Brain microvascular endothelial cell (primary cell): ENCODE measurements around the gene GNG7.

Experiments
- DNase-seq: peaks from one replicate; pipeline ENCODE4 v3.0.0-alpha.2; 2020
- H3K27ac ChIP-seq: fragments of 250-450 bp; sonication (Bioruptor Pico); 2 replicates; pipeline ENCODE4 v1.5.1; 2020; ENCODE audit warnings: mild to moderate bottlenecking, moderate library complexity
- H3K27me3 ChIP-seq: fragments of 250-450 bp; sonication (Bioruptor Pico); replicated peaks from 2 replicates; pipeline ENCODE4 v1.5.1; 2020; ENCODE audit warnings: mild to moderate bottlenecking
- H3K36me3 ChIP-seq: fragments of 250-450 bp; sonication (Bioruptor Pico); replicated peaks from 2 replicates; pipeline ENCODE4 v1.5.1; 2020; ENCODE audit warnings: mild to moderate bottlenecking
- H3K4me3 ChIP-seq: 2 replicates; pipeline ENCODE4 v1.5.1; 2011; ENCODE audit warnings: low read depth, mild to moderate bottlenecking, control low read depth, low read length, moderate library complexity
- in situ Hi-C: cut with HindIII; loops from 2 replicates; pipeline ENCODE4 v1.10.0; 2017; ENCODE audit warnings: low sequenced_read_pairs, low pct_ligation_motif_present
- TF ChIP-seq, protein P1 (sequence below): IDR thresholded peaks from 2 replicates; pipeline ENCODE4 v1.5.1; 2011; ENCODE audit warnings: low read depth, mild to moderate bottlenecking, moderate library complexity, low read length, control low read depth, inconsistent platforms; ENCODE audit errors: missing control alignments

GNG7 gene

DNA sequence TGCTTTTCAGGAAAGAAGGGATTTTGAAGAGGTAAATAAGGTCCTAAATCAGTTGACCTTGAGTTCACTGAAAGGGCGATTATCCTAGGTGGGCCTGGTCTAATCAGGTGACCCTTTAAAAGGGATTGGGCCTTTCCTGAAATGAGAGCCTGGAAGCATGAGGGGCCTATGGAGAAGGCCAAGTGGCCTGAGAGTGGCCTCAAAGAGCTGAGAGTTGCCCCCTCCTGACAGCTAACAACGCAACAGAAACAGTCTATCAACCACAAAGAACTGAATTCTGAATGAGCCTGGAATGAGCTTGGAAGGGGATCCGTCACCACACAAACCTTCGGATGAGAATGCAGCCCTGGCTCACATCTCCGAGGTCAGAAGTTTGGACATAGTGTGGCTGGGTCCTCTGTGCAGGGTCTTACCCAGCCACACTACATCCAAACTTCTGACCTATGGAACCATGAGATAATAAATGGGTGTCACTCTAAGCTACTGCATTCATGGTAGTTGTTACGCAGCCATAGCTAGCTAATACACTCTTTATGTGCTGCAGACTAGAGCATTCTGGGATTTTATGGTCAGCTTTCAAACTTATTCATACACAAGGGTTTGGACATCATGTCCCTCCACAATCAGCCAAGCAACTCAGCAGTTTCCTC, 72.0 kb downstream of the GNG7 start:
- no peak for DNase-seq
- no peak overlapping the region for H3K4me3 ChIP-seq
- H3K36me3 ChIP-seq, result no peaks in the 10 kb centered on the region
- no peaks in the 10 kb centered on the region for H3K27me3 ChIP-seq
- in situ Hi-C loops, result no loop called here
- H3K27ac ChIP-seq, result no peak overlapping the region
- TF ChIP-seq, protein P1, sequence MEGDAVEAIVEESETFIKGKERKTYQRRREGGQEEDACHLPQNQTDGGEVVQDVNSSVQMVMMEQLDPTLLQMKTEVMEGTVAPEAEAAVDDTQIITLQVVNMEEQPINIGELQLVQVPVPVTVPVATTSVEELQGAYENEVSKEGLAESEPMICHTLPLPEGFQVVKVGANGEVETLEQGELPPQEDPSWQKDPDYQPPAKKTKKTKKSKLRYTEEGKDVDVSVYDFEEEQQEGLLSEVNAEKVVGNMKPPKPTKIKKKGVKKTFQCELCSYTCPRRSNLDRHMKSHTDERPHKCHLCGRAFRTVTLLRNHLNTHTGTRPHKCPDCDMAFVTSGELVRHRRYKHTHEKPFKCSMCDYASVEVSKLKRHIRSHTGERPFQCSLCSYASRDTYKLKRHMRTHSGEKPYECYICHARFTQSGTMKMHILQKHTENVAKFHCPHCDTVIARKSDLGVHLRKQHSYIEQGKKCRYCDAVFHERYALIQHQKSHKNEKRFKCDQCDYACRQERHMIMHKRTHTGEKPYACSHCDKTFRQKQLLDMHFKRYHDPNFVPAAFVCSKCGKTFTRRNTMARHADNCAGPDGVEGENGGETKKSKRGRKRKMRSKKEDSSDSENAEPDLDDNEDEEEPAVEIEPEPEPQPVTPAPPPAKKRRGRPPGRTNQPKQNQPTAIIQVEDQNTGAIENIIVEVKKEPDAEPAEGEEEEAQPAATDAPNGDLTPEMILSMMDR, result no peak

DNA sequence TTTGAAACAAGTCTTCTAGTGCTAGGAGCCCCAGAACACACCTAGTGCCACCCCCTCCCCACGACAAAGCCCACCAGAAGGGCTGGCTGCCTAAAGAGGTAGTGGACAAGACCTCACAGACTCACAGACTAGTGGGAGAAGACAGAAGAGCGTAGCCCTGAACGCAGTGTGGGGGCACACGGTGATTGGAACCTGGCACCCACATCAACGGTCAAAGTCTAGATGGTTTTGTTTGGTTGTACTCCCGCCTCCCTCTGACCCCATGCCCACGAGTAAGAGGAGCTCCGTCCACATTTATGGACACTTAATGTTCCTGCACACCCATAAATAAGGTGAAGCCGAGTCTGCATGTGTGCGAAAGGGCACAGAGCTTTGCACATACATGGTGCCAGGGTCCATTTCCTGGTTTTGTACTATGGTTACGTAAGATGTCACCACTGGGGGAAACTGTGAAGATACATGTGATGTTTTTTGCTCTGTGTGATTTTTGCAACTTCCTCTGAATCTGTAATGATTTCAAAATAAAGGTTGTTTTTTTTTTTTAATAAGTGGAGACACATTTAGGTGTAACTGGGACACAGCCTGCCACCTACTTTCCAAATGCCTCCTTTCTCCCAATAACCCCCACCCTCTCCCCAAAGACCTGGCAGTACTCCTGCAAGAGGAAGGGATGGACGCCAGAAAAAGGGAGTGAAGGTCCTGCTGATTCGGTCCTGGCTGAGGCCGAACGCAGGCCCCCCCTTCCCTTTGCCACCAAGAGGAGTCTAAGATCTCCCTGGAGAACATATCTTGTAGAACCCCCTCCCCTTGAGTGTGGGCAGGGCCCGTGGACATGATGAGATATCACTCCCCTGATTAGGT, 72.8 kb downstream of the GNG7 start:
- TF ChIP-seq, protein P1, result no peak
- Histone ChIP-seq H3K36me3 (no peaks in the 10 kb centered on the region), H3K4me3 (no peak overlapping the region), H3K27ac (no peak overlapping the region), H3K27me3 (no peaks in the 10 kb centered on the region)
- DNase-seq, result no peak
- in situ Hi-C loops, result no loop called here

DNA sequence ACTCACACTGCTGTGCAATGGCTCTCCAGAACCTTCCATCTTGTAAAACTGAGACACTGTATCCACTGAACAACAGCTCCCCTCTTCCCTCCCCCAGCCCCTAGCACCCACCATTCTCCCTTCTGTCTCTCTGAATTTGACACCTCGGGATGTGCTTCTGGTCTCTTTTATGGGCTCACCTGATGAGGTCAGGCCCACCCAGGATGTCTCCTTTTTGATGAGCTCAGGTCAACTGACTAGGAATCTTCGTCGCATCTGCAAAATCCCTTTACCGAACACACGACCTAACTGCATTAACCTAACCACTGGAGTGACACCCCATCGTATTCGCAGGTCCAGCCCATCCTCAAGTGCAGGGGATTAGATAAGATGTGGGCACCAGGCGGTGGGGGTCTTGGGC, 73.9 kb downstream of the GNG7 start:
- Histone ChIP-seq H3K27me3 (no peaks in the 10 kb centered on the region), H3K27ac (no peak overlapping the region), H3K4me3 (no peak overlapping the region), H3K36me3 (no peaks in the 10 kb centered on the region)
- DNase-seq, result no peak
- TF ChIP-seq, protein P1, result no peak
- in situ Hi-C loops, result no loop called here

DNA sequence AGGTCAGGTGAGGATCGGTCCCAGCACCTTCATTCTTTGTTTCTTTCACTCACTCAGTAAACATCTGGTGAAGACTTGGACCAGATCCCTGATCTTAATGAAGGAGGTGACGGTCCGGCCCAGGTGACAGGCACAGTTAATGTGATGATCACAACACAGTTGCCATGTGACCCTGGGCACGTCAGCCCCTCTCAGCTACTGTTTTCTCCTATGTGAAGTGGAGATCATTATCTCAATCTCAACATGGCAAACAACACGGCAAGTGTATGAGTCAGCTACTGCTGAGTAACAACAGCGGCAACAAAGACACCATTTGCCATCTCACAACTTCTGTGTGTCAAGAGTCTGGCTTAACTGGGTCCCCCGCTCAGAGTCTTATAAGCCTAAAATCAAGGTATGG, 74.6 kb downstream of the GNG7 start:
- peak; percentile 29 for DNase-seq
- Histone ChIP-seq H3K4me3 (no peak overlapping the region), H3K36me3 (no peaks in the 10 kb centered on the region), H3K27ac (peak overlapping the region; percentile 82), H3K27me3 (no peaks in the 10 kb centered on the region)
- in situ Hi-C loops, result no loop called here
- TF ChIP-seq, protein P1, result no peak

DNA sequence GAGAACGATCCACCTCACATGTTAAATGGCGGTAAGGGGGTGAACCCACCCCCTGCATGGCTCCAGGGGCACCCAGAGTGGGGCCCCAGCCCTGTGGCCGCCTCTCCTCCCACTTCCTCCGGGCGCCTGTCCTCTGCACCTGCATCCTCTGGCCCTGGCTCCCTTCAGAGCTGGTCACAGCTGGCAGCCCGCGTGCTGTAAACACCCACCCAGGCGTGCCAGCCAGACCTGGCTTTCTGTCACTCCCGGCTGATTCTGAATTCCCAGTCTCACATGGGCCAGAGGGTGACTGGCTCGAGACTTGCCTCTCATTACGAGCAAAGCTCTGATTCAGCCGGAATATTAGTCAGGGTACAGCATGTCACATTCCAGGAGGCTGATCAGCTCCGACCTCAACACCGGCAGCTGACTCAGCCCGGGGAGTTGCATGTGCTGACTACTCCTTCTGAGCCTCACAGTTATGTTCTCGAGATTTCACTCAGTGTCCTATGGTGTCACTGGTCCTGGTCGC, 75.1 kb downstream of the GNG7 start:
- in situ Hi-C loops, result no loop called here
- peak overlapping the region; percentile 82 for H3K27ac ChIP-seq
- H3K27me3 ChIP-seq, result no peaks in the 10 kb centered on the region
- H3K4me3 ChIP-seq, result no peak overlapping the region
- TF ChIP-seq, protein P1, result no peak
- DNase-seq, result peak; percentile 98
- H3K36me3 ChIP-seq, result no peaks in the 10 kb centered on the region
